Stimulated activated CD8-positive, alpha-beta memory T cell treated with anti-CD3 and anti-CD28 coated beads, Interleukin-12 subunit alpha, Interleukin-12 subunit beta, amount 100 ng/mL, for 24 hours (primary cell): ENCODE results near the gene SMAP2.

Source experiments
- DNase-seq: peaks from one replicate; pipeline ENCODE4 v3.0.0-alpha.2; 2020; ENCODE audit errors: extremely low read depth

Gene SMAP2

GRCh38 chr1:40421431-40422384 is 48.2 kb downstream of the SMAP2 start:
- DNase-seq, result no peak

- no peak for DNase-seq
These were observed 49.2 kb downstream of the SMAP2 start for GRCh38 chr1:40422630-40423263.

DNA sequence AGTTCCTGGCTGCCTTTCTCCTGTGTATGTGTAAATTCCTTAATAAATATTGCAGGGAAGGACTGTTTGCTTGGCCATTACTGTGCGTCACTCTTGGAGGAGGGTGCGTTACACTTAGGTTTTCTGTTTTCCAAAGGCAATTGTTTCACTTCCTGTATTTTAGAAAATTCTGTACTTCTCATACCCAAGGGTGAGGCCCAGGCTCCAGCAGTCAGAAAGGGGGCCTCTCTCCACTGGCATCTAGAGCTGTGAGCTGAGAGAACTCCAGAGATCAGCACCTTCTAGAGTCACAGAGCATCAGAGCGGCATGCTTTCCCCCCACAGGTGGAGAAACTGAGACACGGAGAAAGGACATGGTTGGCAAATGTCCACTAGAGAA is 49.7 kb downstream of the SMAP2 start:
- DNase-seq, result no peak

DNA sequence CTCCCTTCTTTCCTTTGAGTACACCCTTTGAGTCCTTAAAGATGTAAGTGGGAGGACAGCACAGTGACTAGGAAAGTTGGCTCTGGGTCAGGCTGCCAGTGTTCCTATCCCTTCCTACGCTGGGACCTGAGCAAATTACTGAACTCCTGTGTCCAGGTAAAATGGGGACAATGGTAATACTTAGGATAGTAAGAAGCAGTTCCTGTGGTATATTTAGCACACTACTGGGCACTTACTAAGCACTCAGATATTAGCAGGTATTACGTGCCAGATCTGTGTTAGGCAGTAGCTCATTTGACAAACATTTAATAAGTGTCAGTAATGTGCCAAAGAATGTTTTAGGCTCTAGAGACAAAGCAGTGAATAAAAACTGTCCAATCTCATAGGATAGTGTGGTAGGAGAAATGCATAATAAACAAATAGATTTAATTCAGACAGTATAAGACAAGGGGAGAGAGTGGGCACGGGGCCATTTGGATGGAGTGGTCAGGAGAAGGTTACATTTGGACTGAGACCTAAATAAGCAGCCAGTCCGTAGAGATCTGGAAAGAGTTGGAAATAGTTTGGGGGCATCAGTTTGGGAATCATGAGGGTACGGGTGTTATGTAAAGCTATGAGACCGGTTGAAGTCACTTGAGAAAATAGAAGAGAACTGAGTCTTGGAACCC is 50.6 kb downstream of the SMAP2 start:
- no peak for DNase-seq

GRCh38 chr1:40425198-40425597 is 51.7 kb downstream of the SMAP2 start:
- no peak for DNase-seq

DNA sequence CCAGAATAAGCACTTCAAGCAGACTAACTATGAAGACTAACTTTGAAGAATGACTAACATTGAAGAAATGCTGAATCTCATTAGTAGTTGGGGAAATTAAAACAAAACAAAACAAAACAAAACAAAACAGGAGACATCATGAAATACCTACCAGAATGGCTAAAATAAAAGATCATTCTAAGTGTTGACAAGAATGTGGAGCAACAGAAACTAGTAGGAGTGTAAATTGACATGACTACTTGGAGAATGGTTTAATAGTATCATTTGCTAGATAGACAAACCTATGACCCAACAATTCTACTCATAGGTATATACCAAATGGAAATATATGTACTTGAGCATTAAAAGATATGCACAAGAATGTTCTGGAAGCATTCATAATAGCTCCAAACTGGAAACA is 57.9 kb downstream of the SMAP2 start:
- no peak for DNase-seq

GRCh38 chr1:40432644-40433390 is 59.3 kb downstream of the SMAP2 start:
- no peak for DNase-seq

DNA sequence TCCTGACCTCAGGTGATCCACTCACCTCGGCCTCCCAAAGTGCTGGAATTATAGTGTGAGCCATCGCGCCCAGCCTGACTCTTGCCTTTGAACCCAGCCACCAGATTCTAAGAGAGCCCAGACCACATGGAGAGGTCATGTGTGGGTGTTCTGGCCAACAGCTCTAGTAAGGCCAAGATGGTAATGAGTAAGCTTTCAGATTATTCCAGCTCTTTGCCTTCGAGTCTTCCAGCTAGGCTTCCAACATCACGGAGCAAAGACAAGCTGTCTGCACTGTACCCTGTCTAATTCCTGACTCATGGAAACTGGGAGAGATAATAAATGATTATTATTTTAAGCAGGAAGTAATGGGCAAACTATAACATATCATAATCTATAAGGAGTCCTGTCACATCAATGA is 61.9 kb downstream of the SMAP2 start:
- no peak for DNase-seq

- DNase-seq, result no peak
These were observed 62.3 kb downstream of the SMAP2 start for GRCh38 chr1:40435876-40436275.

GRCh38 chr1:40438391-40439015 is 65.0 kb downstream of the SMAP2 start:
- DNase-seq, result no peak

GRCh38 chr1:40439247-40439646 is 65.7 kb downstream of the SMAP2 start:
- no peak for DNase-seq

- peak; percentile 78 for DNase-seq
These were observed 76.4 kb downstream of the SMAP2 start, which contains the start of gene ZFP69B for GRCh38 chr1:40449684-40450494. TSS of gene ZFP69B (plus strand) at chr1:40450476. CDS start at chr1:40450962, 486 bp downstream.

DNA sequence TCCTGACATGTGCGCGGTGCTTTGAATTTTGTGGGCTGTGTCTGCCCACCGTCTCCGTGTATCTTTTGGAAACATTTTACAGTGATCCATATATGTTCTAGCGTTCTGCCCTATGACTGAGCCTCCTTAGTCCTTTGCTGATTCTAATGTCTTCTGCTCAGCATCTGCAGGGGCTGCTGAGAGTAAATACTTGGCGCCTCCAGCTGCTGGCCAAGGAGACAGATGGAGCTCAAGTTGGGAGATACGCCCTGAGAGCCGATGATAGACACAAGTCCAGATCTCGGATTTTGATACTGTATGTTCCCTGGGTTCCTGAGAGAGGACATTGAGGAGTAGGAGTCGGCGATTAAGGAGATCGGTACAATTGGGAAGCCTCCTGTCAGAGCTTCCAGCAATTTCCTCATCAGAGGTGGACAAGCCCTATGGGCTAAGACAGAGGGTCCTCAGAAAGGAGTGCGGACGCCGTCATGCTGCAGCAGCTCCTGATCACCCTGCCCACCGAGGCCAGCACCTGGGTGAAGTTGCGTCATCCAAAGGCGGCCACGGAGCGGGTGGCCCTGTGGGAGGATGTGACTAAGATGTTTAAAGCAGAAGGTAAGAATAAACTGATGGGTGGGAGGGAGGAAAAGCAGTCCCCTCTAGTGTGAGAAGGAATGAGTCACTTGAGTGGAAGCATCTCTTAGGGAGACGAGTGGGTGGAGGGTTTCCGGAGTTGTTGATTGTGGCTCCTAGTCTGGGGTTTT is 77.1 kb downstream of the SMAP2 start:
- peak; percentile 58 for DNase-seq

DNA sequence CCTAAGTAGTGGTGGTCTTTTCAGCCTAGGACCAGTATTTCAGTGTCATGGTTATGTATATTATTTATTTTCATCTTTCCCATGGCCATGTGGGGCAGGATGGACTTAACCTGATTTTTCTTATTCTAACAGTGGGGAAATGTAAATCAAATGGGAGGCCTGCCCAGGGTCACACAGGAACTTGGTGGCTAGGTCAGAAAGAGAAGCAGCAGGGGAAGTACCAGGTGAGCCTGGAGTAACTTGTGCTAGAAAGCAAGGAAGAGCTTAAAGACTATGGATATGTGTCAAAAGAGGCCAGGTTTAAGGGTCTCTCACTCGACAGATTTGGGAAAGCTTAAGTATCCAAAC is 77.7 kb downstream of the SMAP2 start:
- no peak for DNase-seq

- no peak for DNase-seq
These were observed 81.3 kb downstream of the SMAP2 start for GRCh38 chr1:40454873-40455272.

GRCh38 chr1:40462956-40463590 is 89.5 kb downstream of the SMAP2 start:
- DNase-seq, result no peak

GRCh38 chr1:40469327-40469726 is 95.8 kb downstream of the SMAP2 start:
- no peak for DNase-seq
